Small intestine (tissue), 7 donors: ENCODE data around the gene SHPK. TPM values are rescaled to one million over a fixed set of nuclear protein-coding genes. Genes with fewer than 3 reads are reported as not detected.

Source experiments
- DNase-seq, 2 donors: peaks; one replicate each; pipeline versions ENCODE4 v3.0.0 to v3.0.0-alpha.2; 2013
- FAIRE-seq: peaks from 2 replicates; lab custom pipeline; 2012; peaks lifted over from hg19 to GRCh38; lab: Jason Lieb, UNC
- H3K27ac ChIP-seq, 3 donors: one replicate each; pipeline ENCODE4 v1.5.1; 2013; ENCODE audit warnings: low read length in 2 of 3, mild to moderate bottlenecking in 2 of 3, control low read depth in 1 of 3, inconsistent platforms in 1 of 3, low read depth in 1 of 3, moderate library complexity in 1 of 3
- H3K27me3 ChIP-seq, 3 donors: one replicate each; pipeline ENCODE4 v1.6.1; 2013; ENCODE audit warnings: low read length in 3 of 3, inconsistent platforms in 1 of 3; ENCODE audit not compliant: control insufficient read depth in 3 of 3, insufficient read depth in 3 of 3
- H3K36me3 ChIP-seq, 3 donors: one replicate each; pipeline ENCODE4 v1.6.1; 2013; ENCODE audit warnings: low read length in 3 of 3, inconsistent platforms in 1 of 3, low read depth in 1 of 3, mild to moderate bottlenecking in 1 of 3, moderate library complexity in 1 of 3; ENCODE audit not compliant: control insufficient read depth in 3 of 3, insufficient read depth in 2 of 3
- H3K4me1 ChIP-seq, 3 donors: one replicate each; pipeline ENCODE4 v1.6.1; 2013; ENCODE audit warnings: low read length in 2 of 3, inconsistent platforms in 1 of 3, low read depth in 1 of 3, mild to moderate bottlenecking in 1 of 3, moderate library complexity in 1 of 3; ENCODE audit not compliant: control insufficient read depth in 3 of 3, insufficient read depth in 2 of 3
- H3K4me3 ChIP-seq, 3 donors: one replicate each; pipeline ENCODE4 v1.5.1; 2013; ENCODE audit warnings: low read length in 3 of 3, control low read depth in 1 of 3, inconsistent platforms in 1 of 3, low read depth in 1 of 3, mild to moderate bottlenecking in 1 of 3, moderate library complexity in 1 of 3
- H3K9me3 ChIP-seq, 2 donors: one replicate each; pipeline ENCODE4 v1.6.1; 2013; ENCODE audit warnings: low read depth in 1 of 2, low read length in 1 of 2; ENCODE audit not compliant: control insufficient read depth in 2 of 2, insufficient read depth in 1 of 2
- WGBS, 3 donors: extraction: QIAGEN DNeasy Blood & Tissue Kit; methylation state at CpG; one replicate each; pipeline ENCODE4 v1.1.7; 2013; 5-methylcytosine and 5-hydroxymethylcytosine counted together
- polyA plus RNA-seq, 4 donors: library from polyadenylated mRNA; stranded (reverse) in 3 of 4; unstranded in 1 of 4; fragments of 200-250 nt in 3 of 4; fragments of 120-200 nt in 1 of 4; gene quantifications; one replicate each; pipeline versions ENCODE4 v1.2.1 to v1.2.3, GENCODE V29; 2013
- donor health status: healthy with polysubstance abuse.
- donor health status: control.
- donor health status: control.
- donor health status: Bipolar disorder and iron deficiency.
- donor health status: healthy.

The SHPK gene
- polyA plus RNA-seq, 4 donors = 12.7 to 21.9 (median 18.1) TPM

GRCh38 chr17:3576970-3577369, 59.1 kb downstream of the SHPK start:
- Histone ChIP-seq H3K9me3 (no peaks in the 10 kb centered on the region), H3K36me3 (peaks cover 3 to 61% (median 4%) of the 10 kb centered on the region in 3 donors), H3K27me3 (no peaks in the 10 kb centered on the region), H3K4me1 (no peaks in the 10 kb centered on the region), H3K4me3 (no peak overlapping the region), H3K27ac (no peak overlapping the region)
- FAIRE-seq = no peak
- no peak for DNase-seq
- 86 to 93% (median 89%) methylated on average over 6 to 11 of the region's 11 CpGs for WGBS, 3 donors

GRCh38 chr17:3575511-3575910, 60.5 kb downstream of the SHPK start:
- Histone ChIP-seq H3K27ac (no peak overlapping the region), H3K9me3 (no peaks in the 10 kb centered on the region), H3K4me1 (no peaks in the 10 kb centered on the region), H3K4me3 (no peak overlapping the region), H3K27me3 (no peaks in the 10 kb centered on the region), H3K36me3 (peaks cover 4 to 71% (median 6%) of the 10 kb centered on the region in 3 donors)
- no peak for FAIRE-seq
- DNase-seq = no peak
- WGBS, 3 donors = 74 to 80% (median 77%) methylated on average over 5 of the region's 5 CpGs

GRCh38 chr17:3574231-3574630, 61.8 kb downstream of the SHPK start:
- Histone ChIP-seq H3K4me1 (no peaks in the 10 kb centered on the region), H3K36me3 (peaks cover 4 to 69% (median 4%) of the 10 kb centered on the region in 3 donors), H3K27me3 (no peaks in the 10 kb centered on the region), H3K9me3 (no peaks in the 10 kb centered on the region), H3K27ac (no peak overlapping the region), H3K4me3 (no peak overlapping the region)
- no peak for DNase-seq
- 92 to 95% (median 94%) methylated on average over 7 of the region's 7 CpGs for WGBS, 3 donors
- no peak for FAIRE-seq

GRCh38 chr17:3573246-3574100, 62.6 kb downstream of the SHPK start:
- no peaks in the 10 kb centered on the region for H3K4me1 ChIP-seq
- no peaks in the 10 kb centered on the region for H3K27me3 ChIP-seq
- 90 to 93% (median 92%) methylated on average over 20 to 22 of the region's 22 CpGs for WGBS, 3 donors
- peaks cover 4 to 68% (median 4%) of the 10 kb centered on the region in 3 donors for H3K36me3 ChIP-seq
- DNase-seq (no peak), FAIRE-seq (no peak)
- H3K9me3 ChIP-seq = no peaks in the 10 kb centered on the region
- H3K27ac ChIP-seq = no peak overlapping the region
- no peak overlapping the region for H3K4me3 ChIP-seq

GRCh38 chr17:3572231-3572630, 63.8 kb downstream of the SHPK start:
- Histone ChIP-seq H3K27ac (no peak overlapping the region), H3K9me3 (no peaks in the 10 kb centered on the region), H3K4me1 (no peaks in the 10 kb centered on the region), H3K27me3 (no peaks in the 10 kb centered on the region), H3K4me3 (no peak overlapping the region), H3K36me3 (peaks cover 1 to 61% (median 4%) of the 10 kb centered on the region in 3 donors)
- FAIRE-seq (no peak), DNase-seq (no peak)
- WGBS, 3 donors = 94 to 95% (median 95%) methylated on average over 7 of the region's 7 CpGs

GRCh38 chr17:3571043-3571900, 64.8 kb downstream of the SHPK start:
- Histone ChIP-seq H3K4me3 (no peak overlapping the region), H3K9me3 (no peaks in the 10 kb centered on the region), H3K4me1 (no peaks in the 10 kb centered on the region), H3K27ac (no peak overlapping the region), H3K27me3 (no peaks in the 10 kb centered on the region), H3K36me3 (peaks cover 0 to 64% (median 6%) of the 10 kb centered on the region in 3 donors)
- FAIRE-seq (no peak), DNase-seq (no peak)
- WGBS, 3 donors = 95 to 97% (median 95%) methylated on average over 35 to 36 of the region's 36 CpGs

- no peak for FAIRE-seq
- 93 to 96% (median 95%) methylated on average over 9 of the region's 9 CpGs for WGBS, 3 donors
- H3K4me1 ChIP-seq = no peaks in the 10 kb centered on the region
Observed at GRCh38 chr17:3569534-3570137, 66.4 kb downstream of the SHPK start.

GRCh38 chr17:3566551-3566950, 69.5 kb downstream of the SHPK start:
- no peaks in the 10 kb centered on the region for H3K9me3 ChIP-seq
- H3K4me3 ChIP-seq = no peak overlapping the region
- H3K27me3 ChIP-seq = no peaks in the 10 kb centered on the region
- H3K4me1 ChIP-seq = no peaks in the 10 kb centered on the region
- H3K27ac ChIP-seq = no peak overlapping the region
- H3K36me3 ChIP-seq = peaks cover 0 to 44% (median 9%) of the 10 kb centered on the region in 3 donors
- 92 to 95% (median 95%) methylated on average over 12 of the region's 12 CpGs for WGBS, 3 donors
- FAIRE-seq (no peak), DNase-seq (no peak)

More at GRCh38 chr17:3569534-3570137, 66.4 kb downstream of the SHPK start:
- no peak overlapping the region for H3K4me3 ChIP-seq
- H3K9me3 ChIP-seq = no peaks in the 10 kb centered on the region
- no peak overlapping the region for H3K27ac ChIP-seq
- DNase-seq = no peak
- no peaks in the 10 kb centered on the region for H3K27me3 ChIP-seq
- H3K36me3 ChIP-seq = peaks cover 0 to 69% (median 9%) of the 10 kb centered on the region in 3 donors
